ENCODE measurements around the gene TAF1. TPM values are rescaled to one million over a fixed set of nuclear protein-coding genes. Genes with fewer than 3 reads are reported as not detected.

TAF1 gene
- total and polyA plus RNA-seq, 10 of the 15 experiments (the other 5 are each of a cell fraction or from before 2014, with no cell fraction given) = 4.1 to 24.2 (median 17.2) TPM

DNA sequence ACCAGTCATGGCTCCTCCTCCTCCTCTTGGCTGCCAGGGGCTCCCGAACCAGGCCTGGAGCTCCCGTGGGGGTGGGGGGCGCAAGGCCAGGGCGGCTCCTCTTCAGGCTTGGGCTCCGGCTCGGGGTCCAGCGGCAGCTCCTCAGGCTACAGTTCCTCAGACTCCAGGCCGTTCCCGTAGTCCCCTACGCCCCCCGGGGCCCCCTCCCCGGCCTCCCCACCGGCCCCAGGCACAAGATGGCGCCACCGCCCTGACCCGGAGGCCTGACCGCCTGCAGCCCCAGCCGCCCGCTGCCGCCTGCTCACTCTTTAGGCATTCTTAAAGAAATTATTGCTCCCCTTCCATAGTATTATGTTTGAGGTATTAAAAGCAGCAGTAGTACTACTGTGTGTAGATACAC lies 54.5 kb downstream of the TAF1 start:
- in situ Hi-C loops (cut with MboI) (no loop called here), intact Hi-C loops (cut with micrococcal nuclease; ENCODE audit: unreplicated experiment) (no loop called here)
- SMC1A ChIA-PET (ENCODE audit: uncharacterized antibody, unreplicated experiment) = no interaction called here
- DNase-seq (ENCODE audit: low read depth, low spot score) (no peak), ATAC-seq (no peak), FAIRE-seq (no peak)
- Histone ChIP-seq H3K9ac (ENCODE audit: control insufficient read depth, insufficient read depth, low read length) (no peak overlapping the region), H3K4me3 (no peak overlapping the region), H3K4me1 (ENCODE audit: control insufficient read depth, insufficient read depth, low read length) (no peaks in the 10 kb centered on the region), H3K79me2 (ENCODE audit: control insufficient read depth, insufficient read depth, low read length) (no peaks in the 10 kb centered on the region), H3K27me3 (replicated peaks in 1 of 2; ENCODE audit: control insufficient read depth in 2 of 2, insufficient read depth in 2 of 2, low read length in 1 of 2) (no peaks in the 10 kb centered on the region), H2AFZ (ENCODE audit: control insufficient read depth, low read depth, low read length) (no peak overlapping the region), H3K4me2 (ENCODE audit: control insufficient read depth, insufficient read depth) (no peak overlapping the region), H3K27ac (ENCODE audit: control insufficient read depth, insufficient read depth) (no peak overlapping the region), H3K9me3 (replicated peaks; ENCODE audit: control insufficient read depth, insufficient read depth, low read length) (no peaks in the 10 kb centered on the region), H4K20me1 (ENCODE audit: control insufficient read depth, insufficient read depth) (no peaks in the 10 kb centered on the region), H3K36me3 (ENCODE audit: control insufficient read depth in 2 of 2, insufficient read depth in 2 of 2, low read length in 1 of 2) (peaks cover 0 to 5% of the 10 kb centered on the region in 2 experiments; a peak in 1 of 4 replicates)
- WGBS (ENCODE audit: insufficient coverage, insufficient replicate concordance, low lambda C conversion rate, missing lambda C conversion rate) = 49% methylated on average over 4 of the region's 20 CpGs
- POLR2A ChIA-PET = no interaction called here
- CTCF ChIA-PET = no interaction called here
- TF ChIP-seq SMAD5 (IDR thresholded peaks at IDR 0.05; ENCODE audit: low read depth) (no peak), NR2C2 (IDR thresholded peaks at IDR 0.05; ENCODE audit: borderline replicate concordance, control insufficient read depth, insufficient read length, low read depth) (no peak), NBN (IDR thresholded peaks at IDR 0.05) (no peak), HDGF (IDR thresholded peaks at IDR 0.05) (no peak), SMC3 (IDR thresholded peaks at IDR 0.05; ENCODE audit: borderline replicate concordance, low read length) (no peak), CHD4 (IDR thresholded peaks at IDR 0.05) (no peak), CHD2 (IDR thresholded peaks at IDR 0.05; ENCODE audit: borderline replicate concordance, low read depth, low read length) (no peak), SP1 (IDR thresholded peaks at IDR 0.05; ENCODE audit: low read depth, low read length) (no peak), SREBF1 (IDR thresholded peaks at IDR 0.05; ENCODE audit: low read length) (no peak), RCOR1 (conservative IDR thresholded peaks at IDR 0.05; ENCODE audit: low read depth, low read length) (no peak), SPI1 (IDR thresholded peaks at IDR 0.05; ENCODE audit: borderline replicate concordance, insufficient read depth, low read depth, low read length) (no peak)
- TF ChIP-seq, protein P1, sequence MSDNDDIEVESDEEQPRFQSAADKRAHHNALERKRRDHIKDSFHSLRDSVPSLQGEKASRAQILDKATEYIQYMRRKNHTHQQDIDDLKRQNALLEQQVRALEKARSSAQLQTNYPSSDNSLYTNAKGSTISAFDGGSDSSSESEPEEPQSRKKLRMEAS (IDR thresholded peaks at IDR 0.05; ENCODE audit: low read depth, low read length) = no peak
- TF ChIP-seq, protein P2, sequence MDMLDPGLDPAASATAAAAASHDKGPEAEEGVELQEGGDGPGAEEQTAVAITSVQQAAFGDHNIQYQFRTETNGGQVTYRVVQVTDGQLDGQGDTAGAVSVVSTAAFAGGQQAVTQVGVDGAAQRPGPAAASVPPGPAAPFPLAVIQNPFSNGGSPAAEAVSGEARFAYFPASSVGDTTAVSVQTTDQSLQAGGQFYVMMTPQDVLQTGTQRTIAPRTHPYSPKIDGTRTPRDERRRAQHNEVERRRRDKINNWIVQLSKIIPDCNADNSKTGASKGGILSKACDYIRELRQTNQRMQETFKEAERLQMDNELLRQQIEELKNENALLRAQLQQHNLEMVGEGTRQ (IDR thresholded peaks at IDR 0.05; ENCODE audit: borderline replicate concordance, low read depth, low read length) = no peak
- TF ChIP-seq, protein P3, sequence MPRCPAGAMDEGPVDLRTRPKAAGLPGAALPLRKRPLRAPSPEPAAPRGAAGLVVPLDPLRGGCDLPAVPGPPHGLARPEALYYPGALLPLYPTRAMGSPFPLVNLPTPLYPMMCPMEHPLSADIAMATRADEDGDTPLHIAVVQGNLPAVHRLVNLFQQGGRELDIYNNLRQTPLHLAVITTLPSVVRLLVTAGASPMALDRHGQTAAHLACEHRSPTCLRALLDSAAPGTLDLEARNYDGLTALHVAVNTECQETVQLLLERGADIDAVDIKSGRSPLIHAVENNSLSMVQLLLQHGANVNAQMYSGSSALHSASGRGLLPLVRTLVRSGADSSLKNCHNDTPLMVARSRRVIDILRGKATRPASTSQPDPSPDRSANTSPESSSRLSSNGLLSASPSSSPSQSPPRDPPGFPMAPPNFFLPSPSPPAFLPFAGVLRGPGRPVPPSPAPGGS (IDR thresholded peaks at IDR 0.05; ENCODE audit: borderline replicate concordance, insufficient read depth, low read depth, low read length, poor library complexity, severe bottlenecking) = no peak
- RAD21 ChIA-PET (ENCODE audit: unreplicated experiment) = interaction anchor here (0.6 kb wide), 1 partner anchor 452 kb away, joined by 4 read pairs; no protein-coding TSS in a partner anchor
- no TSS peak for BruUV-seq (replicated peaks)

Data from GM12878 (cell line).